ENCODE data around the gene MKX. TPM values are rescaled to one million over a fixed set of nuclear protein-coding genes. Genes with fewer than 3 reads are reported as not detected.

Gene MKX
- total RNA-seq, 3 donors from 2014 or later, result 1.4 to 2.3 (median 1.8) TPM

- Histone ChIP-seq H3K4me1 (no peaks in the 10 kb centered on the region), H3K27ac (no peak overlapping the region), H3K4me3 (no peak overlapping the region), H3K36me3 (no peaks in the 10 kb centered on the region), H3K27me3 (peaks cover 0 to 6% of the 10 kb centered on the region in 2 donors), H3K9me3 (no peaks in the 10 kb centered on the region)
- no peak for DNase-seq (ENCODE audit: low spot score in 2 of 2)
- TF ChIP-seq CTCF (IDR thresholded peaks at IDR 0.05) (no peak), POLR2A (IDR thresholded peaks at IDR 0.05) (no peak), POLR2AphosphoS5 (IDR thresholded peaks at IDR 0.05) (no peak)
- intact Hi-C loops (cut with DNase I; ENCODE audit: low total_unique reads), result no loop called here
Measured at GRCh38 chr10:27709304-27709703, 36.3 kb downstream of the MKX start.

GRCh38 chr10:27701938-27702537, 43.6 kb downstream of the MKX start:
- Histone ChIP-seq H3K4me3 (no peak overlapping the region), H3K4me1 (no peaks in the 10 kb centered on the region), H3K9me3 (no peaks in the 10 kb centered on the region), H3K36me3 (no peaks in the 10 kb centered on the region), H3K27me3 (peaks cover 0 to 3% of the 10 kb centered on the region in 2 donors), H3K27ac (no peak overlapping the region)
- no peak for TF ChIP-seq POLR2A (IDR thresholded peaks at IDR 0.05)
- TF ChIP-seq POLR2AphosphoS5 (IDR thresholded peaks at IDR 0.05), result no peak
- TF ChIP-seq CTCF (IDR thresholded peaks at IDR 0.05), result no peak
- no peak for DNase-seq (ENCODE audit: low spot score in 2 of 2)
- intact Hi-C loops (cut with DNase I; ENCODE audit: low total_unique reads), result no loop called here

DNA sequence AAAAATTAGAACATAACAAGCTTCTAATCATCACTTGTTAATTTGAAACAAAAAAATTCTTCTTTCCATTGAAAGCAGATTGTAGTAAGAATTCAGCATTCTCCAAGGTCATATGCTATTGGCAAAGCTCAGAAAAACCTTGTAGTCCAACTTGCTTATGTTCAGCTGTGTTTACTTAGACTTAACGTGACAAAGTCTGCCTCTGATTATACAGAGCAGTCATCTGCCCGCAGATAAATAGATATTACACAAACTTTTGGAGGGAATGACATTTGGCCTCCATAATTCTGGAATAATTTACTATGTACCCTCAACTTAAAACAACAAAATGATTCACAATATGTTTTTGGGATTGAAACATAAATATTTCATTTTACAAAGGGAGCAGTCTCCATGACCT, 45.8 kb downstream of the MKX start:
- Histone ChIP-seq H3K36me3 (no peaks in the 10 kb centered on the region), H3K4me3 (no peak overlapping the region), H3K27me3 (peaks cover 0 to 3% of the 10 kb centered on the region in 2 donors), H3K27ac (no peak overlapping the region), H3K4me1 (no peaks in the 10 kb centered on the region), H3K9me3 (no peaks in the 10 kb centered on the region)
- no peak for TF ChIP-seq POLR2AphosphoS5 (IDR thresholded peaks at IDR 0.05)
- DNase-seq (ENCODE audit: low spot score in 2 of 2), result no peak
- intact Hi-C loops (cut with DNase I; ENCODE audit: low total_unique reads), result no loop called here

- no peak overlapping the region for H3K27ac ChIP-seq
- H3K4me3 ChIP-seq, result no peak overlapping the region
- H3K4me1 ChIP-seq, result no peaks in the 10 kb centered on the region
- DNase-seq (ENCODE audit: low spot score in 2 of 2), result no peak
- H3K36me3 ChIP-seq, result no peaks in the 10 kb centered on the region
- no peak for TF ChIP-seq CTCF (IDR thresholded peaks at IDR 0.05)
- TF ChIP-seq POLR2AphosphoS5 (IDR thresholded peaks at IDR 0.05), result no peak
- no peak for TF ChIP-seq POLR2A (IDR thresholded peaks at IDR 0.05)
- intact Hi-C loops (cut with DNase I; ENCODE audit: low total_unique reads), result no loop called here
- peaks cover 0 to 3% of the 10 kb centered on the region in 2 donors for H3K27me3 ChIP-seq
- no peaks in the 10 kb centered on the region for H3K9me3 ChIP-seq
Measured at GRCh38 chr10:27698961-27699360, 46.7 kb downstream of the MKX start.

DNA sequence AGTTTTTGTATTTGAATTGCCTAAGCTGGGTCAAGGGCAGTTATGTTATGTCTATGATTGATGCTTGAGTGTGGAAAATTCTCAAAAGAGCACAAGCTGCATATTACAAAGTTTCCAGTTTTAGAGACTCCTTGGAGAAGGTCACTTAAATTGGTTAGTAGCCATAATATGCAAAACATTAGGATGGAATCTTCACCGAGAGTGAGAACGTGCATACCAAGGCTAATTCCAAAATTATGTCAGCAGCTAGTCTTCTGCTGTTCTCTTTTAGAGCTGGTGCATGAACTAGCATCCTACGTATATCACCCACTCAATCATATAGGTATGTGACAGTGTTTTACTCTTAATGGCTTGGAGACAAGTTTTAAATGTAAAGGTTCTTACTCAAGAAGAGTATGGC, 49.2 kb downstream of the MKX start:
- no peaks in the 10 kb centered on the region for H3K9me3 ChIP-seq
- no peak for TF ChIP-seq POLR2AphosphoS5 (IDR thresholded peaks at IDR 0.05)
- no peak for TF ChIP-seq CTCF (IDR thresholded peaks at IDR 0.05)
- no peak for TF ChIP-seq POLR2A (IDR thresholded peaks at IDR 0.05)
- H3K4me1 ChIP-seq, result no peaks in the 10 kb centered on the region
- H3K27me3 ChIP-seq, result peaks cover 0 to 3% of the 10 kb centered on the region in 2 donors
- DNase-seq (ENCODE audit: low spot score in 2 of 2), result no peak
- H3K27ac ChIP-seq, result no peak overlapping the region
- H3K4me3 ChIP-seq, result no peak overlapping the region
- intact Hi-C loops (cut with DNase I; ENCODE audit: low total_unique reads), result no loop called here
- no peaks in the 10 kb centered on the region for H3K36me3 ChIP-seq

All from breast epithelium (tissue), 4 donors.